Activated T-cell treated with anti-CD3 and anti-CD28 coated beads, Interleukin-2, amount 50 U/mL, for 72 hours (primary cell): ENCODE results near the gene MEFV. TPM values are rescaled to one million over a fixed set of nuclear protein-coding genes. Genes with fewer than 3 reads are reported as not detected.
A peak's percentile ranks its signal among the peaks of the same experiment; 100 is the strongest.

Experiments
- ATAC-seq, 2 donors: fragments of 150-1000 bp; cut with Tn5 transposase; replicated peaks in 1 of 2; 2 replicates each; pipeline ENCODE4 v1.10.0; 2021; ENCODE audit warnings: moderate library complexity in 2 of 2, mild to moderate bottlenecking in 1 of 2
- DNase-seq, 2 donors: peaks; one replicate each; pipeline ENCODE4 v3.0.0; 2021 to 2022; ENCODE audit warnings: mixed read lengths in 1 of 2
- H3K27ac Mint-ChIP-seq: one replicate; pipeline ENCODE4 v1.8.0; 2022; ENCODE audit warnings: mild to moderate bottlenecking, moderate library complexity, mixed read lengths
- H3K27me3 Mint-ChIP-seq: one replicate; pipeline ENCODE4 v1.8.0; 2022; ENCODE audit warnings: low read depth, mixed read lengths
- H3K36me3 Mint-ChIP-seq, 2 donors: one replicate each; pipeline ENCODE4 v1.8.0; 2022; ENCODE audit warnings: mixed read lengths in 2 of 2, mild to moderate bottlenecking in 1 of 2; ENCODE audit not compliant: insufficient read depth in 2 of 2
- H3K4me1 Mint-ChIP-seq: one replicate; pipeline ENCODE4 v1.8.0; 2022; ENCODE audit warnings: low read depth, mixed read lengths
- H3K4me3 Mint-ChIP-seq, 2 donors: one replicate each; pipeline ENCODE4 v1.8.0; 2022; ENCODE audit warnings: mild to moderate bottlenecking in 2 of 2, mixed read lengths in 2 of 2, moderate library complexity in 2 of 2
- H3K9me3 Mint-ChIP-seq, 2 donors: one replicate each; pipeline ENCODE4 v1.8.0; 2022; ENCODE audit warnings: mixed read lengths in 2 of 2
- total RNA-seq, 2 donors: library from RNA; stranded (reverse); gene quantifications; one replicate each; pipeline ENCODE4 v1.2.3, GENCODE V29; 2022

MEFV gene, protein sequence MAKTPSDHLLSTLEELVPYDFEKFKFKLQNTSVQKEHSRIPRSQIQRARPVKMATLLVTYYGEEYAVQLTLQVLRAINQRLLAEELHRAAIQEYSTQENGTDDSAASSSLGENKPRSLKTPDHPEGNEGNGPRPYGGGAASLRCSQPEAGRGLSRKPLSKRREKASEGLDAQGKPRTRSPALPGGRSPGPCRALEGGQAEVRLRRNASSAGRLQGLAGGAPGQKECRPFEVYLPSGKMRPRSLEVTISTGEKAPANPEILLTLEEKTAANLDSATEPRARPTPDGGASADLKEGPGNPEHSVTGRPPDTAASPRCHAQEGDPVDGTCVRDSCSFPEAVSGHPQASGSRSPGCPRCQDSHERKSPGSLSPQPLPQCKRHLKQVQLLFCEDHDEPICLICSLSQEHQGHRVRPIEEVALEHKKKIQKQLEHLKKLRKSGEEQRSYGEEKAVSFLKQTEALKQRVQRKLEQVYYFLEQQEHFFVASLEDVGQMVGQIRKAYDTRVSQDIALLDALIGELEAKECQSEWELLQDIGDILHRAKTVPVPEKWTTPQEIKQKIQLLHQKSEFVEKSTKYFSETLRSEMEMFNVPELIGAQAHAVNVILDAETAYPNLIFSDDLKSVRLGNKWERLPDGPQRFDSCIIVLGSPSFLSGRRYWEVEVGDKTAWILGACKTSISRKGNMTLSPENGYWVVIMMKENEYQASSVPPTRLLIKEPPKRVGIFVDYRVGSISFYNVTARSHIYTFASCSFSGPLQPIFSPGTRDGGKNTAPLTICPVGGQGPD
- under 1 TPM; 0.14 to 0.21 TPM for total RNA-seq

- DNase-seq (no peak), ATAC-seq (no peak)
- Mint-ChIP-seq H3K4me1 (no peaks in the 10 kb centered on the region), H3K9me3 (no peaks in the 10 kb centered on the region), H3K4me3 (no peak within 1 kb of the TSS), H3K27me3 (no peaks in the 10 kb centered on the region), H3K36me3 (no peaks in the 10 kb centered on the region), H3K27ac (no peak within 1 kb of the TSS)
These were observed at the start of gene MEFV for GRCh38 chr16:3256146-3256865. MEFV (minus strand) TSS chr16:3256633; CDS start chr16:3256587, 46 bp downstream.

DNA sequence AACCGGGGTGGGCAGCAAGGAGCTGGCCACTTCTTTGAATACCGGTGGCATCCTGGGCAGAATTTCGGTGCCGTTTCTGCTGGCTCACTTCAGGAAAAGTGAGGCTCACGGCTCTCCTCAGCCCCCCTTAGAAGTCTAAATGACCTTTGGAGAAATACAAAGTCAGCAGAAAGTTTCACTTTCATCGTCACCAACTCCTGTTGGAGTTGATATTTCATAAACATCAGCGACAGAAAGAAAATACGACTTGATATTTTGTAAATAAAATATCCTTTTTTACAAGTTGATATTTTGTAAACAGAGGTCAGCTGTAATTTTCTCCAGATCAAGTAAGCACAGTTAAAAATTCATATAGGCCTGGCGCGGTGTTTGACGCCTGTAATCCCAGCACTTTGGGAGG, 49.6 kb upstream of the MEFV start:
- Mint-ChIP-seq H3K27me3 (no peaks in the 10 kb centered on the region), H3K27ac (peak overlapping the region; percentile 60), H3K9me3 (peaks cover 15 to 25% of the 10 kb centered on the region in 2 donors), H3K36me3 (peaks cover 35 to 68% of the 10 kb centered on the region in 2 donors), H3K4me3 (peak overlapping the region; percentile 82 to 91), H3K4me1 (peaks cover 21% of the 10 kb centered on the region)
- ATAC-seq (no peak), DNase-seq (no peak)

GRCh38 chr16:3305109-3306068, 49.0 kb upstream of the MEFV start, which contains the start of the genes TIGD7 and ZNF75A:
TIGD7 (minus strand) TSS chr16:3305430; CDS start chr16:3300614, 4,816 bp downstream.
ZNF75A (plus strand) TSS chr16:3305497; CDS start chr16:3308429, 2,932 bp downstream.
- Mint-ChIP-seq H3K36me3 (peaks cover 32 to 68% of the 10 kb centered on the region in 2 donors), H3K4me3 (peak within 1 kb of the TSS; percentile 82 to 91), H3K27me3 (no peaks in the 10 kb centered on the region), H3K9me3 (peaks cover 16 to 27% of the 10 kb centered on the region in 2 donors), H3K27ac (peak within 1 kb of the TSS; percentile 66), H3K4me1 (peaks cover 21% of the 10 kb centered on the region)
- DNase-seq: peak; percentile 89 to 90
- peak; percentile 99 for ATAC-seq

- peaks cover 21% of the 10 kb centered on the region for H3K4me1 Mint-ChIP-seq
- H3K27me3 Mint-ChIP-seq: no peaks in the 10 kb centered on the region
- ATAC-seq (no peak), DNase-seq (no peak)
- peaks cover 39 to 69% of the 10 kb centered on the region in 2 donors for H3K36me3 Mint-ChIP-seq
- H3K9me3 Mint-ChIP-seq: peaks cover 17 to 32% of the 10 kb centered on the region in 2 donors
- peak overlapping the region; percentile 82 to 91 for H3K4me3 Mint-ChIP-seq
- peak overlapping the region; percentile 66 for H3K27ac Mint-ChIP-seq
These were observed 47.9 kb upstream of the MEFV start for GRCh38 chr16:3304370-3304769.

DNA sequence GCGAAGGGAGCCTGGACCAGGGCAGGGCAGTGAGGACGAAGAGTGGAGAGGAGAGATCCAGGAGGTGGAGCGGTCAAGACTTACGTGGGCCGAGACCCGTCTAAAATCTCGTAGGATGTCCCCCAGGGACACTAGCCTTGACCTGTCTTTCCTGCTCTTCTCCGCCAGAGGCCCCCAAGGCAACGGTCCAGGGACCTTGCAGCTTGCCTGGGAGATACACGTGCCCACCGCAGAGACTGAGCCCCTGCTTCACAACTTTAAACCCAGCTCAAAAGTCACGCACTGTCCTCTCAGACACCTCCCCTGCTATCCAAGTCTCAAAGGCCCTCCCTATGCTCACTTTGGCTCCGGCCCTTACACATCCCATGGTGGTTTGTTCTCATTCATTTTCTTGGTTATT, 39.4 kb upstream of the MEFV start:
- ATAC-seq (no peak), DNase-seq (no peak)
- Mint-ChIP-seq H3K9me3 (peaks cover 23 to 37% of the 10 kb centered on the region in 2 donors), H3K36me3 (peaks cover 50 to 62% of the 10 kb centered on the region in 2 donors), H3K4me3 (no peak overlapping the region), H3K27ac (no peak overlapping the region), H3K4me1 (peaks cover 4% of the 10 kb centered on the region), H3K27me3 (no peaks in the 10 kb centered on the region)

- peaks cover 21 to 37% of the 10 kb centered on the region in 2 donors for H3K9me3 Mint-ChIP-seq
- peak in 1 of 2 donors; percentile 7 for ATAC-seq
- H3K4me1 Mint-ChIP-seq: peaks cover 4% of the 10 kb centered on the region
- no peak for DNase-seq
- H3K27me3 Mint-ChIP-seq: no peaks in the 10 kb centered on the region
- H3K27ac Mint-ChIP-seq: no peak overlapping the region
- H3K4me3 Mint-ChIP-seq: no peak overlapping the region
- peaks cover 52 to 62% of the 10 kb centered on the region in 2 donors for H3K36me3 Mint-ChIP-seq
These were observed 38.8 kb upstream of the MEFV start for GRCh38 chr16:3295209-3295608.

DNA sequence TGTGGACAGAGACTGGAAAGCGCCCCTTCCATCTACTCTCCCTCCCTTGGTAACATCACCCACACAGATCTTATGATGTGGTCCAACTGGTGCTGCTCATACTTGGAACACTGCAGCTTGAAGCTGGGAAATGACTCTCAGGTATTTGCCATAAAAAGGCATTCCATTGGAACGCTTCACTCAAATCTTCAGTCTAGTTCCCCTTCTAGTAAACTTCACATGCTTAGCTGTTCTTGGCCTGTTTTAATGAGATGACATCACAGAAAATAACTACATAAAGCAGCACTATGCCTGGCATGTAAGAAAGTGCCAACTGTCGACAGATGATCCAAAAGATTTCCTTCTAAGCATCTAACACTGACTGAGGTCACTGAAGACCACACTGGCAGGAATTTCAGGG, 36.2 kb upstream of the MEFV start:
- DNase-seq (no peak), ATAC-seq (no peak)
- peaks cover 17 to 35% of the 10 kb centered on the region in 2 donors for H3K9me3 Mint-ChIP-seq
- peaks cover 55 to 72% of the 10 kb centered on the region in 2 donors for H3K36me3 Mint-ChIP-seq
- peaks cover 4% of the 10 kb centered on the region for H3K4me1 Mint-ChIP-seq
- H3K27me3 Mint-ChIP-seq: no peaks in the 10 kb centered on the region
- H3K4me3 Mint-ChIP-seq: no peak overlapping the region
- H3K27ac Mint-ChIP-seq: no peak overlapping the region

GRCh38 chr16:3289998-3290673, 33.7 kb upstream of the MEFV start:
- ATAC-seq: no peak
- no peaks in the 10 kb centered on the region for H3K27me3 Mint-ChIP-seq
- peaks cover 14 to 35% of the 10 kb centered on the region in 2 donors for H3K9me3 Mint-ChIP-seq
- no peak overlapping the region for H3K27ac Mint-ChIP-seq
- DNase-seq: no peak
- H3K4me1 Mint-ChIP-seq: peaks cover 19% of the 10 kb centered on the region
- peaks cover 64 to 79% of the 10 kb centered on the region in 2 donors for H3K36me3 Mint-ChIP-seq
- H3K4me3 Mint-ChIP-seq: no peak overlapping the region

DNA sequence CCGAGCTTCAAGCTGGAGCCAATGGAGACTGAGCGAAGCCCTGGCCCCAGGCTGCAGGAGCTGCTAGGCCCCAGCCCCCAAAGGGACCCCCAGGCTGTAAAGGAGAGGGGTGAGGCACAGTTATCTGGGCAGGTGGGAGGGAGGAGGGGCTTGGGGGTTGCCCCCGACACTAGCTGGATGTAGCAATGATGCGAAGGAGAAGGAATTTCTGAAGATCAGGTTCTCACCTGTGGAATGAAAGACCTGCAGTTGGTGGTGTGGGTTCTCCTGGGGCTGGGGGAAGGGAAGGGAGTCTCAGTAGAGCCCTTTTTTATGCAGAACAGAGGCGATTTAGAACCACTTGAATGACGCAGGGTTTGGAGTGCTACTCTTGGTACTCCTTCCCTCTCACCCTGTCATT, 28.7 kb upstream of the MEFV start:
- H3K27ac Mint-ChIP-seq: no peak overlapping the region
- H3K9me3 Mint-ChIP-seq: peaks cover 0 to 12% of the 10 kb centered on the region in 2 donors
- H3K36me3 Mint-ChIP-seq: peaks cover 32 to 53% of the 10 kb centered on the region in 2 donors
- no peaks in the 10 kb centered on the region for H3K27me3 Mint-ChIP-seq
- H3K4me1 Mint-ChIP-seq: peaks cover 38% of the 10 kb centered on the region
- DNase-seq (no peak), ATAC-seq (no peak)
- H3K4me3 Mint-ChIP-seq: peak overlapping the region; percentile 98 to 99

- Mint-ChIP-seq H3K4me3 (peak overlapping the region; percentile 98 to 99), H3K4me1 (peaks cover 38% of the 10 kb centered on the region), H3K36me3 (peaks cover 24 to 42% of the 10 kb centered on the region in 2 donors), H3K27me3 (no peaks in the 10 kb centered on the region), H3K27ac (peak overlapping the region; percentile 96), H3K9me3 (peaks cover 0 to 9% of the 10 kb centered on the region in 2 donors)
- no peak for DNase-seq
- ATAC-seq: no peak
These were observed 27.4 kb upstream of the MEFV start for GRCh38 chr16:3283543-3284447.
